Tibial nerve (tissue), 4 donors: ENCODE measurements around the gene PACSIN1. TPM values are rescaled to one million over a fixed set of nuclear protein-coding genes. Genes with fewer than 3 reads are reported as not detected.

Source experiments
- DNase-seq, 2 donors: peaks; one replicate each; pipeline ENCODE4 v3.0.0-alpha.2; 2019; ENCODE audit warnings: low spot score in 2 of 2
- H3K27ac ChIP-seq, 4 donors: fragments of 200-600 bp; sonication (generic) in 3 of 4; one replicate each; pipeline ENCODE4 v1.5.1; 2017 to 2019; ENCODE audit warnings: mild to moderate bottlenecking in 1 of 4
- H3K27me3 ChIP-seq, 2 donors: fragments of 200-600 bp; sonication (generic) in 1 of 2; one replicate each; pipeline versions ENCODE4 v1.5.1 to v1.6.0; 2017 to 2019
- H3K36me3 ChIP-seq, 3 donors: fragments of 200-600 bp; sonication (generic); one replicate each; pipeline ENCODE4 v1.5.1; 2018 to 2019
- H3K4me1 ChIP-seq, 4 donors: fragments of 200-600 bp; sonication (generic) in 3 of 4; one replicate each; pipeline ENCODE4 v1.5.1; 2017 to 2019
- H3K4me3 ChIP-seq, 4 donors: fragments of 200-600 bp; sonication (generic) in 3 of 4; one replicate each; pipeline ENCODE4 v1.5.1; 2017 to 2019; ENCODE audit warnings: mild to moderate bottlenecking in 1 of 4, moderate library complexity in 1 of 4
- H3K9me3 ChIP-seq, 4 donors: fragments of 200-600 bp; sonication (generic) in 3 of 4; one replicate each; pipeline ENCODE4 v1.5.1; 2017 to 2019
- EP300 ChIP-seq, 2 donors: sonication (generic); formaldehyde crosslinking; IDR thresholded peaks; one replicate each; pipeline ENCODE4 v1.6.1; 2017; ENCODE audit warnings: antibody characterized with exemption in 2 of 2, mild to moderate bottlenecking in 1 of 2
- POLR2A ChIP-seq, 2 donors: fragments of 450-650 bp; IDR thresholded peaks; one replicate each; pipeline ENCODE4 v1.6.1; 2017; ENCODE audit warnings: antibody characterized with exemption in 2 of 2, mild to moderate bottlenecking in 2 of 2, moderate library complexity in 2 of 2
- WGBS, 2 donors: methylation state at CpG; one replicate each; pipeline ENCODE4 v1.1.5; 2018; 5-methylcytosine and 5-hydroxymethylcytosine counted together
- total RNA-seq, 4 donors: library from RNA; depleted of rRNA; stranded (reverse); fragments of >200 nt; gene quantifications; one replicate each; pipeline ENCODE4 v1.1.0, GENCODE V29; 2016
- TF ChIP-seq, protein P1 (sequence below), 5 experiments: fragments of 200-600 bp in 3 of 5; fragments of 450-650 bp in 2 of 5; sonication (generic) in 3 of 5; IDR thresholded peaks; one replicate each; pipeline ENCODE4 v1.5.1; 2016 to 2019; ENCODE audit warnings: antibody characterized with exemption in 5 of 5, mild to moderate bottlenecking in 3 of 5, moderate library complexity in 2 of 5

The PACSIN1 gene
- total RNA-seq, 4 donors from 2014 or later: 0.30 to 2.6 (median 0.42) TPM; not detected in 1

DNA sequence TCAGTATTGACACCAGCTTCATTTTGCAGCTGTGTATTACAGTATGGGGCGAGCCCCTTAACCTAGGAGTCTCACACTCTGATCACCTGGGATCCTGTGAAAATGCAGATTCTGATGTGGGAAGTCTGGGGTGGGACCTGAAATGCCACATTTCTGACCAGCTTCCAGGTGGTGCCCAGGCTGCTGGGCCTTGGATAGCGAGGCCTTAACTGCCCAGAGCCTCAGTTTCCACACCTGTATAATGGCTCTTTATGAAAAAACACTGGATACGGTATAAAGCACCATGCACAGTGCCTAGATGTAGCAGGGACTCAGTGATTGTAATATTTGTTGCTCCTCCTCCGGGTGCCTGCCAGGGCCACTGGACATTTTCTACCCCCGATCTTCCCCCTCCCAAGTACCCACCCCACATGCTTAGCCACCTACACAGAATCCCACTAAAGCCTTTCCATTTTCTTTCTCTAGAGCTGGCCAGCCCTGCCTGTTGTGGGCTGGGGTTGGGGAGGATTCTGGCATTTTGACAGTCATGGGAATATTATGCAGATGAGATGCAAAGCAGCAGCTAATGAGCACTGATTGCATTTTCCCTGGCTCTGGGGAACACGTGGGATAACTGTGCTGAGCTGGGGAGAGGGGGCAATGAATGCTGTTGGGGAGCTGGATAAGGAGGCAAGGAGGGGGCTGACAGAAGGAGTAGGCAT is 45.5 kb downstream of the PACSIN1 start:
- Histone ChIP-seq H3K9me3 (peaks cover 0 to 18% (median 0%) of the 10 kb centered on the region in 4 donors), H3K36me3 (no peaks in the 10 kb centered on the region), H3K27me3 (peaks cover 0 to 15% of the 10 kb centered on the region in 2 donors), H3K4me1 (peaks cover 0 to 16% (median 7%) of the 10 kb centered on the region in 4 donors), H3K4me3 (no peak overlapping the region), H3K27ac (no peak overlapping the region)
- TF ChIP-seq POLR2A (IDR thresholded peaks at IDR 0.05): no peak
- TF ChIP-seq, protein P1, sequence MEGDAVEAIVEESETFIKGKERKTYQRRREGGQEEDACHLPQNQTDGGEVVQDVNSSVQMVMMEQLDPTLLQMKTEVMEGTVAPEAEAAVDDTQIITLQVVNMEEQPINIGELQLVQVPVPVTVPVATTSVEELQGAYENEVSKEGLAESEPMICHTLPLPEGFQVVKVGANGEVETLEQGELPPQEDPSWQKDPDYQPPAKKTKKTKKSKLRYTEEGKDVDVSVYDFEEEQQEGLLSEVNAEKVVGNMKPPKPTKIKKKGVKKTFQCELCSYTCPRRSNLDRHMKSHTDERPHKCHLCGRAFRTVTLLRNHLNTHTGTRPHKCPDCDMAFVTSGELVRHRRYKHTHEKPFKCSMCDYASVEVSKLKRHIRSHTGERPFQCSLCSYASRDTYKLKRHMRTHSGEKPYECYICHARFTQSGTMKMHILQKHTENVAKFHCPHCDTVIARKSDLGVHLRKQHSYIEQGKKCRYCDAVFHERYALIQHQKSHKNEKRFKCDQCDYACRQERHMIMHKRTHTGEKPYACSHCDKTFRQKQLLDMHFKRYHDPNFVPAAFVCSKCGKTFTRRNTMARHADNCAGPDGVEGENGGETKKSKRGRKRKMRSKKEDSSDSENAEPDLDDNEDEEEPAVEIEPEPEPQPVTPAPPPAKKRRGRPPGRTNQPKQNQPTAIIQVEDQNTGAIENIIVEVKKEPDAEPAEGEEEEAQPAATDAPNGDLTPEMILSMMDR (IDR thresholded peaks at IDR 0.05): no peak
- WGBS, 2 donors: 48 to 72% methylated on average over 6 of the region's 6 CpGs
- no peak for DNase-seq

DNA sequence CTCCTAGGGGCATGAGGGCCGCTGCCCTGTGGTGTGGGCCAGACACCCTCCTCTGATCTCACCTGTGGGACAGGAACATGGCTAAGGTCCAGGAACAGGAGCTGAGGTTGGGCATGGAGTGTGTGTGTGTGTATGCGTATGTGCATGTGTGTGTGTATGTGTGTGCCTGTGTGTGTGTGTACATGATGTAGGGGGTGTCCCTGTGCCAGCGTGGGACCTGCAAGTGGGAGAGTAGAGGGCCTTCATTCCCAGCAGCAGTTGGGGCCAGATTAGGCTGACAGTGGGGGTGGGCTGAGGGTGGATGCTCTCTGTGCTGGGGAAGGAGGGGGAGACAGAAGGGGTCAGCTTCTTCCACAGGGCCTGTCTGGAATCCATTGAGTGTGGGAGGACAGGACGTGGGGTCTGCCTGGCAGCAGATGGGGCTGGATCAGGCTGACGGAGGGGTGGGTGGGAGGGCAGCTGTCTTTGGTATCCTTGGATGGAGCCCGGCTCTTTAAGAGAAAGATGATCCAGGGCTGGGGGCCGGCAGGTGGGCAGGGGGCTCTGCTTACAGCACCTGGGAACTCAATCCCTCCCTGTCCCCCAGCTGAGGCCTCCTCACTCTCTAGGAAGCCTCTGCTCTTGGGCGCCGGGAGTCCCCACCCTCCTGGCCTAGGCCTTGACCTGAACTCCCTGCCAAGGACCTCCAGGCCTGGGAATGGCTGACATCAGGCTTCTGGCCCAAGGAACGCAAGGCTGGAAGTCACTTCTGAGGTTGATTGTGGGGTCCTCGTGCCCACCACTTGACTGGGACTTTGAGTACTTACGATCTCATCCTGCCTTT is 46.2 kb downstream of the PACSIN1 start:
- H3K36me3 ChIP-seq: no peaks in the 10 kb centered on the region
- peaks cover 0 to 18% (median 0%) of the 10 kb centered on the region in 4 donors for H3K9me3 ChIP-seq
- no peak overlapping the region for H3K4me3 ChIP-seq
- no peak for DNase-seq
- H3K27me3 ChIP-seq: peaks cover 0 to 20% of the 10 kb centered on the region in 2 donors
- WGBS, 2 donors: 47 to 50% methylated on average over 10 to 12 of the region's 12 CpGs
- H3K4me1 ChIP-seq: peaks cover 0 to 16% (median 7%) of the 10 kb centered on the region in 4 donors
- TF ChIP-seq EP300 (IDR thresholded peaks at IDR 0.05): no peak
- TF ChIP-seq, protein P1 (IDR thresholded peaks at IDR 0.05): no peak
- no peak for TF ChIP-seq POLR2A (IDR thresholded peaks at IDR 0.05)
- H3K27ac ChIP-seq: peak overlapping the region in 1 of 4 donors; percentile 55

DNA sequence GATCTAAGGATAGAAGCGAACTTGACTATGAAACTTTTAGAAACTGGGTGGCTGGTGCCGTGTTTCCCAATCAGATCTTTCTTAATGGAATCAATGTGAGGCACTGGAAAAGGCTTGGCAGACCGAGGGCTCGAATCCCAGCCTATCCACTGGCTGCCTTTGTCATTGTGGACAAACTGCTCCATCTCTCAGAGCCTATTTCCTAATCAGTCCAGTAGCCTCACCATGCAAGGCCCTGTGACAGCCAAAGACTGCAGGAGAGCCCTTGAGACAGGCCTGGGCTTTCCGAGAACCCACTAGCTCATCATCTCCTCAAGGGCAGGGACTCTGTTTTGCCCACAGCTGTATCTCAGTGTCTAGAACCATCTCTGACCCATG is 46.9 kb downstream of the PACSIN1 start:
- Histone ChIP-seq H3K4me3 (no peak overlapping the region), H3K36me3 (no peaks in the 10 kb centered on the region), H3K27ac (peak overlapping the region in 1 of 4 donors; percentile 55), H3K4me1 (peaks cover 0 to 16% (median 7%) of the 10 kb centered on the region in 4 donors), H3K9me3 (peaks cover 0 to 18% (median 0%) of the 10 kb centered on the region in 4 donors), H3K27me3 (peaks cover 0 to 23% of the 10 kb centered on the region in 2 donors)
- 60 to 71% methylated on average over 5 of the region's 5 CpGs for WGBS, 2 donors
- TF ChIP-seq POLR2A (IDR thresholded peaks at IDR 0.05) (no peak), EP300 (IDR thresholded peaks at IDR 0.05) (no peak)
- TF ChIP-seq, protein P1 (IDR thresholded peaks at IDR 0.05): no peak
- peak in 1 of 2 donors; percentile 8 for DNase-seq

DNA sequence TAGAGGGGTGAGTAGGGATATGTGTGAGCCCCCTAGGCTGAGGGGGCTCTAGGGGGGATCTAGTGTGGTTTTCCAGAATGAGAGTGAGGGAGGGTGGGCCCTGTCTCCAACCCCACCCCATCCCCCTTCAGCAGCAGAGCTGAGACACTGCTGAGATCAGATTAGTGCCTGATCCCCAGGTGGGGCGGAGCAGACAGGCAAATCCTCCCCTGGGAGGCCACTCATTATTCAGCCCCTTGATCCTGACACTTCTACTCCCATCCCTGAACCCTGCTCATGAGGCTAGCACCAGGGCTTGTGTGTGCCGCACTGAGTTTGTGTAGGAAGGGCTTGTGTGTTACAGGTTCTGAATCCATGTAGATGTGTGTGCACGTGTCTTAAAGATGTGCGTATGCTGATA is 47.8 kb downstream of the PACSIN1 start:
- no peak for DNase-seq
- 93 to 95% methylated on average over 4 of the region's 4 CpGs for WGBS, 2 donors
- Histone ChIP-seq H3K4me1 (peaks cover 0 to 16% (median 7%) of the 10 kb centered on the region in 4 donors), H3K9me3 (peaks cover 0 to 15% (median 0%) of the 10 kb centered on the region in 4 donors), H3K4me3 (no peak overlapping the region), H3K36me3 (no peaks in the 10 kb centered on the region), H3K27ac (peak overlapping the region in 1 of 4 donors; percentile 38), H3K27me3 (peaks cover 0 to 23% of the 10 kb centered on the region in 2 donors)
- TF ChIP-seq EP300 (IDR thresholded peaks at IDR 0.05) (no peak), POLR2A (IDR thresholded peaks at IDR 0.05) (no peak)
- TF ChIP-seq, protein P1 (IDR thresholded peaks at IDR 0.05): no peak

DNA sequence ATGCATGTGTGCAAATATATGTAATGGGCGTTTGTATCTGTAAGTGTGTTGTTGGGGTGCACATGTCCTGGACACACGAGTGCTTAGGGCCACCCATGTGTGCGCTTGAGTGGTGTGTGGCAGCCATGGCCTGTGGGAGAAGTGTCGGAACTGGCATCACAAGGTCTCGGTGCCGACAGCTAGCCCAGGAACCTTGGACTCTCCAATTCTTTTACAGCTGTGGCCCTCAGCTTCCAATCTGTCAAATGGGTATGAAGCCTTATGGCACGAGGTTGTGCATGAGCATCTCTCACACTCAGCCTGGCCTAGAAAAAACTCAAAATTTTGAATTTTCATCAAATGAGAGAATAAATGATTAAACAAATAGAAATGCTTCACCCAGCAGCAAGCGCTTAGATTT is 48.2 kb downstream of the PACSIN1 start:
- H3K36me3 ChIP-seq: no peaks in the 10 kb centered on the region
- H3K27ac ChIP-seq: no peak overlapping the region
- 85 to 87% methylated on average over 7 to 8 of the region's 8 CpGs for WGBS, 2 donors
- no peak overlapping the region for H3K4me3 ChIP-seq
- H3K4me1 ChIP-seq: peaks cover 0 to 16% (median 7%) of the 10 kb centered on the region in 4 donors
- peaks cover 0 to 23% of the 10 kb centered on the region in 2 donors for H3K27me3 ChIP-seq
- TF ChIP-seq POLR2A (IDR thresholded peaks at IDR 0.05): no peak
- TF ChIP-seq EP300 (IDR thresholded peaks at IDR 0.05): no peak
- TF ChIP-seq, protein P1 (IDR thresholded peaks at IDR 0.05): no peak
- H3K9me3 ChIP-seq: peaks cover 0 to 10% (median 0%) of the 10 kb centered on the region in 4 donors
- no peak for DNase-seq
